ENCODE results near the gene KLHL12. TPM values are rescaled to one million over a fixed set of nuclear protein-coding genes. Genes with fewer than 3 reads are reported as not detected.

Gene KLHL12
- total RNA-seq, 1 experiment from 2014 or later, result 35.4 TPM

DNA sequence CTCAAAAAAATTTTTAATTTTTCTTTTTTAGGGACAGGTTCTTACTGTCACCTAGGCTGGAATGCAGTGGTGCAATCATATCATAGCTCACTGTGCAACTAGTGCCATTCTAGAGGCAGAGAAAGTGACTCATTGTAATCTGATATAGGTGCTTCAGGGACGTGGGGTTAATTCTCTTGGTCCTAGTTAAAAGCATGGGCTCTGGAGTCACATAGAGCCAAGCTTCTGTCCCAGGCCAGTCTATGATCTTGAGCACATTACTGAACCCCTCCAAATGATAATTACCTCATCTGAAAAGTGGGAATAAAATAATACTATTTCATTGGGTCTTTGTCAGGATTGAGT lies 32.2 kb upstream of the KLHL12 start:
- CTCF ChIA-PET, result interaction anchor here (0.6 to 1.5 kb wide), 3 partner anchors 9 to 158 kb away, joined by 3 to 8 read pairs (median 4); no protein-coding TSS in a partner anchor
- Mint-ChIP-seq H3K27ac (ENCODE audit: unreplicated experiment) (peak overlapping the region; percentile 43), H3K9me3 (ENCODE audit: low read depth, unreplicated experiment) (no peaks in the 10 kb centered on the region), H3K27me3 (ENCODE audit: unreplicated experiment) (no peaks in the 10 kb centered on the region), H3K4me1 (ENCODE audit: low read depth, unreplicated experiment) (peaks cover 36% of the 10 kb centered on the region), H3K4me3 (ENCODE audit: low read depth, unreplicated experiment) (peak overlapping the region; percentile 70), H3K36me3 (ENCODE audit: insufficient read depth, unreplicated experiment) (peaks cover 26% of the 10 kb centered on the region)
- DNase-seq, result peak; percentile 61
- intact Hi-C loops (cut with micrococcal nuclease; ENCODE audit: unreplicated experiment), result no loop called here
- BruUV-seq (replicated peaks), result no TSS peak
- TF ChIP-seq, protein P1, sequence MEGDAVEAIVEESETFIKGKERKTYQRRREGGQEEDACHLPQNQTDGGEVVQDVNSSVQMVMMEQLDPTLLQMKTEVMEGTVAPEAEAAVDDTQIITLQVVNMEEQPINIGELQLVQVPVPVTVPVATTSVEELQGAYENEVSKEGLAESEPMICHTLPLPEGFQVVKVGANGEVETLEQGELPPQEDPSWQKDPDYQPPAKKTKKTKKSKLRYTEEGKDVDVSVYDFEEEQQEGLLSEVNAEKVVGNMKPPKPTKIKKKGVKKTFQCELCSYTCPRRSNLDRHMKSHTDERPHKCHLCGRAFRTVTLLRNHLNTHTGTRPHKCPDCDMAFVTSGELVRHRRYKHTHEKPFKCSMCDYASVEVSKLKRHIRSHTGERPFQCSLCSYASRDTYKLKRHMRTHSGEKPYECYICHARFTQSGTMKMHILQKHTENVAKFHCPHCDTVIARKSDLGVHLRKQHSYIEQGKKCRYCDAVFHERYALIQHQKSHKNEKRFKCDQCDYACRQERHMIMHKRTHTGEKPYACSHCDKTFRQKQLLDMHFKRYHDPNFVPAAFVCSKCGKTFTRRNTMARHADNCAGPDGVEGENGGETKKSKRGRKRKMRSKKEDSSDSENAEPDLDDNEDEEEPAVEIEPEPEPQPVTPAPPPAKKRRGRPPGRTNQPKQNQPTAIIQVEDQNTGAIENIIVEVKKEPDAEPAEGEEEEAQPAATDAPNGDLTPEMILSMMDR (IDR thresholded peaks at IDR 0.05; ENCODE audit: unreplicated experiment), result no peak

DNA sequence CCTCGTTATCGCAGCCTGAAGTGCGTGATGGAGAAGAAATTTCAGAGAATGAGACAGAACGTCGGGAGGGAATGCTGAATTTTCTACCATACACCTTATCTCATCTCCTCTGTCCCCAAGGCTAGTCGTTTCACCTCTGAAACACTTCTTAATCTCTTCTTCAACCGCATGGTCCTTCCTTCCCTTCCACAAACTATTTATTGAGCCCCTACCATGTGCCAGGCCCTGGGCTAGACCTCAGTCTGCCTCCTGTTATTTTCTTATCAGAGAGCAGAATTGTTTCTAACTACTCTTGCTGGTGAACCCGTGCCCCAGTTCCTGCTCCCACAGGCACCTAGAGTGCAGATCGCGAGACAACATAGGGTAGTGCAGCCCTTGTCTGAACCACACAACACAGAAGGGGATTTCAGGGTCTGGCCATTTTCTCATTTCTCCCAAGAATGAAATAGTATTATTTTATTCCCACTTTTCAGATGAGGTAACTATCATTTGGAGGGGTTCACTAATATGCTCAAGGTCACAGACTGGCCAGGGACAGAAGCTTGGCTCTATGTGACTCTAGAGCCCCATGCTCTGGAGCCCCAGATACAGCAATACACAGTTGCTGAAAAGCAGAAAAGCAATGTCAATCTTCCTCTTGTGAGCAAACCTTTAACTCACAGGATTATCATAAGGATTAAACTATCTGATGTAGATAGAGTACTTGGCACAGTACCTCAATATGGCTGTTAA lies 31.7 kb upstream of the KLHL12 start:
- Mint-ChIP-seq H3K36me3 (ENCODE audit: insufficient read depth, unreplicated experiment) (peaks cover 26% of the 10 kb centered on the region), H3K9me3 (ENCODE audit: low read depth, unreplicated experiment) (no peaks in the 10 kb centered on the region), H3K27ac (ENCODE audit: unreplicated experiment) (peak overlapping the region; percentile 73), H3K4me1 (ENCODE audit: low read depth, unreplicated experiment) (peaks cover 41% of the 10 kb centered on the region), H3K4me3 (ENCODE audit: low read depth, unreplicated experiment) (peak overlapping the region; percentile 70), H3K27me3 (ENCODE audit: unreplicated experiment) (no peaks in the 10 kb centered on the region)
- DNase-seq, result no peak
- TSS peak; percentile 96 for BruUV-seq (replicated peaks)
- TF ChIP-seq, protein P1 (IDR thresholded peaks at IDR 0.05; ENCODE audit: unreplicated experiment), result no peak
- CTCF ChIA-PET, result interaction anchor here (0.6 to 1.5 kb wide), 3 partner anchors 9 to 159 kb away, joined by 3 to 8 read pairs (median 4); no protein-coding TSS in a partner anchor
- intact Hi-C loops (cut with micrococcal nuclease; ENCODE audit: unreplicated experiment), result no loop called here

DNA sequence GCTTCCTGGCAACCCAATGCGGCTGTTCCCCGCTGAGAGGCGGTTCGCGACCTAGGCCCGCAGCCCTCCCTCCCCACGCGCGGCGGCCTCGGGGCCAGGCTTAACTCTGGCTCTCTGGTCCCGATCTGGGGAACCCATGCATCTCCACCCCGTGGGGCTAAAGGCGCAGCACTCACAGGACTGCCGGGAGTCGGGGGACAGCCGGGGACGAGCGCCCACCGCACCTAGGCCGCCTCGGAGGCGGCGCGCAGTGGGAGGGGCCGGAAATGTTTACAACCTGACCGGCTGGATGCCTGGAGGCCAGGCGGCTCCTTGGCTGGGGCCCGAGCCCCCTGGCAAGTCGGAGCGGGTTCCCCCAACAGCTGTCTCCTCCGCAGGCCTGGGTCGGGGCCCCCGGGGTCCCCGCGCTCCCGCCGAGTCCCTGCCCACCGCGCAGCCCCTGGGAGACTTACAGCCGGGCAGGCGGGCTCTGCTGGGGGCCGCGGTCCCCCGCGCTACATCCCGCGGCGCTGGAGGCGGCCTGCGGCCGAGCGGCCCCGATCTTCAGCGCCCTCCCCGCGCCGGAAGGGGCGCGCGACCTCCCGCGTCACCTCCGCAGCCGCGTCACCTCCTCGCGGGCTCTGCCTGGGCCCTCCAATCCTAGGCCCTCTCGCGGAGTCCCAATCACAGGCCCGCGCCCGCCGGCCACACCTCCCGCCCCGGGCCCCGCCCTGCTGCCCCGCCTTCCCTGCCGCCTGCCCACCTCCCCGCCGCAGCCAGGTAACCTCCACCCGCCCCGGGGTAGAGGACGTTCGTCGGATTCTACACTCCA lies 30.9 kb upstream of the KLHL12 start, which contains the start of gene ADIPOR1:
ADIPOR1 (minus strand) TSS at position 580 of the 811 bp plus-strand sequence. CDS start 7,242 bp downstream, outside the sequence.
- H3K4me1 Mint-ChIP-seq (ENCODE audit: low read depth, unreplicated experiment), result peaks cover 49% of the 10 kb centered on the region
- peak within 1 kb of the TSS; percentile 73 for H3K27ac Mint-ChIP-seq (ENCODE audit: unreplicated experiment)
- no peaks in the 10 kb centered on the region for H3K27me3 Mint-ChIP-seq (ENCODE audit: unreplicated experiment)
- intact Hi-C loops (cut with micrococcal nuclease; ENCODE audit: unreplicated experiment), result no loop called here
- H3K36me3 Mint-ChIP-seq (ENCODE audit: insufficient read depth, unreplicated experiment), result peaks cover 26% of the 10 kb centered on the region
- TF ChIP-seq, protein P1 (IDR thresholded peaks at IDR 0.05; ENCODE audit: unreplicated experiment), result no peak
- DNase-seq, result peak; percentile 97
- peak within 1 kb of the TSS; percentile 70 for H3K4me3 Mint-ChIP-seq (ENCODE audit: low read depth, unreplicated experiment)
- CTCF ChIA-PET, result no interaction called here
- H3K9me3 Mint-ChIP-seq (ENCODE audit: low read depth, unreplicated experiment), result no peaks in the 10 kb centered on the region
- no TSS peak for BruUV-seq (replicated peaks)

DNA sequence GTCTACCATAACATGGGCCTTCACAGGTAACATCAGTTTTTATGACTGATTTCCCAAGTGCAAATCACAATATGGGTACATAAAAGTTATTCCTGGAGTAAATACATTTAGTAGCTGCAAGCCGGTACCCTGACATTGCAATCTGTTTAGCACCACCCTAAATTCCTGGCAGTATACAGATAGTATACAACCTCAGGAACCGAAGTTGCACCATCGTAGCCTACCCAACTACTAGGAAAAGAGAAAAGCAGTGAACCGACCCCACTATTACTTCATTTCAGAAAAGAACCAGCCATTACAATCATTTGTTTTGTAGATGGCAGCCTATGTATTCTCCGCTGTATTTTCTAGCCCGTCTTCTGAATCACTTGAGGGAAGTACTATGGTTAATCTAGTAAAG lies 29.9 kb upstream of the KLHL12 start:
- Mint-ChIP-seq H3K27ac (ENCODE audit: unreplicated experiment) (peak overlapping the region; percentile 39), H3K9me3 (ENCODE audit: low read depth, unreplicated experiment) (no peaks in the 10 kb centered on the region), H3K4me3 (ENCODE audit: low read depth, unreplicated experiment) (peak overlapping the region; percentile 70), H3K36me3 (ENCODE audit: insufficient read depth, unreplicated experiment) (peaks cover 26% of the 10 kb centered on the region), H3K27me3 (ENCODE audit: unreplicated experiment) (no peaks in the 10 kb centered on the region), H3K4me1 (ENCODE audit: low read depth, unreplicated experiment) (peaks cover 58% of the 10 kb centered on the region)
- BruUV-seq (replicated peaks), result TSS peak; percentile 45
- DNase-seq, result no peak
- TF ChIP-seq, protein P1 (IDR thresholded peaks at IDR 0.05; ENCODE audit: unreplicated experiment), result no peak
- intact Hi-C loops (cut with micrococcal nuclease; ENCODE audit: unreplicated experiment), result no loop called here
- CTCF ChIA-PET, result no interaction called here

All from Calu3 (cell line).